Measurements from ENCODE around the gene REXO4. TPM values are rescaled to one million over a fixed set of nuclear protein-coding genes. Genes with fewer than 3 reads are reported as not detected.
A peak's percentile ranks its signal among the peaks of the same experiment; 100 is the strongest.

REXO4 gene
- total and polyA plus RNA-seq, 10 of the 15 experiments (the other 5 are each of a cell fraction or from before 2014, with no cell fraction given) = 2.7 to 43.9 (median 30.5) TPM

GRCh38 chr9:133375116-133375723, 42.6 kb downstream of the REXO4 start (continued):
- TF ChIP-seq POLR2AphosphoS5 (IDR thresholded peaks at IDR 0.05; ENCODE audit: low read length) = no peak
- no peak for TF ChIP-seq RB1 (IDR thresholded peaks at IDR 0.05; ENCODE audit: borderline replicate concordance)
- TF ChIP-seq SMC3 (IDR thresholded peaks at IDR 0.05; ENCODE audit: borderline replicate concordance, low read length) = no peak
- TF ChIP-seq SREBF2 (IDR thresholded peaks at IDR 0.05; ENCODE audit: low read length) = no peak
- no peak for TF ChIP-seq SRF (IDR thresholded peaks at IDR 0.05; ENCODE audit: low read depth in 2 of 2, low read length in 2 of 2)
- TF ChIP-seq CHD1 (IDR thresholded peaks at IDR 0.05; ENCODE audit: low read depth, low read length) = no peak
- TF ChIP-seq, protein P1, sequence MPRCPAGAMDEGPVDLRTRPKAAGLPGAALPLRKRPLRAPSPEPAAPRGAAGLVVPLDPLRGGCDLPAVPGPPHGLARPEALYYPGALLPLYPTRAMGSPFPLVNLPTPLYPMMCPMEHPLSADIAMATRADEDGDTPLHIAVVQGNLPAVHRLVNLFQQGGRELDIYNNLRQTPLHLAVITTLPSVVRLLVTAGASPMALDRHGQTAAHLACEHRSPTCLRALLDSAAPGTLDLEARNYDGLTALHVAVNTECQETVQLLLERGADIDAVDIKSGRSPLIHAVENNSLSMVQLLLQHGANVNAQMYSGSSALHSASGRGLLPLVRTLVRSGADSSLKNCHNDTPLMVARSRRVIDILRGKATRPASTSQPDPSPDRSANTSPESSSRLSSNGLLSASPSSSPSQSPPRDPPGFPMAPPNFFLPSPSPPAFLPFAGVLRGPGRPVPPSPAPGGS (IDR thresholded peaks at IDR 0.05; ENCODE audit: borderline replicate concordance, insufficient read depth, low read depth, low read length, poor library complexity, severe bottlenecking) = no peak
- no peak for TF ChIP-seq ZSCAN29 (IDR thresholded peaks at IDR 0.05)

- Histone ChIP-seq H3K4me3 (peak overlapping the region; percentile 97), H4K20me1 (ENCODE audit: control insufficient read depth, insufficient read depth) (peaks cover 16% of the 10 kb centered on the region), H2AFZ (ENCODE audit: control insufficient read depth, low read depth, low read length) (no peak overlapping the region), H3K9ac (ENCODE audit: control insufficient read depth, insufficient read depth, low read length) (peak overlapping the region; percentile 93), H3K79me2 (ENCODE audit: control insufficient read depth, insufficient read depth, low read length) (peaks cover 62% of the 10 kb centered on the region), H3K36me3 (ENCODE audit: control insufficient read depth in 2 of 2, insufficient read depth in 2 of 2, low read length in 1 of 2) (peaks cover 6 to 12% of the 10 kb centered on the region in 2 experiments; a peak in 3 of 4 replicates), H3K27ac (ENCODE audit: control insufficient read depth, insufficient read depth) (peak overlapping the region; percentile 78), H3K4me2 (ENCODE audit: control insufficient read depth, insufficient read depth) (peak overlapping the region; percentile 83), H3K9me3 (replicated peaks; ENCODE audit: control insufficient read depth, insufficient read depth, low read length) (no peaks in the 10 kb centered on the region; the same call in 2 of the 3 replicates), H3K4me1 (ENCODE audit: control insufficient read depth, insufficient read depth, low read length) (peaks cover 22% of the 10 kb centered on the region), H3K27me3 (replicated peaks in 1 of 2; ENCODE audit: control insufficient read depth in 2 of 2, insufficient read depth in 2 of 2, low read length in 1 of 2) (no peaks in the 10 kb centered on the region)
- ChIA-PET RAD21 (ENCODE audit: unreplicated experiment) (no interaction called here), CTCF (interaction anchor here (0.9 to 1.6 kb wide), 4 partner anchors 8 to 27 kb away, joined by 3 to 5 read pairs (median 4); partner anchors contain the start of genes MED22 and RPL7A), POLR2A (interaction anchor here (0.6 to 1.7 kb wide), 5 partner anchors 14 to 486 kb away, joined by 3 to 9 read pairs (median 3); partner anchors contain the start of genes MED22 and RPL7A), SMC1A (ENCODE audit: uncharacterized antibody, unreplicated experiment) (interaction anchor here (0.7 to 1.3 kb wide), 4 partner anchors 11 to 47 kb away, joined by 3 to 5 read pairs (median 4); partner anchors contain the start of genes MED22, RPL7A and SURF2)
- no peak for ATAC-seq
- DNase-seq (ENCODE audit: low read depth, low spot score) = no peak
- in situ Hi-C loops (cut with MboI) = no loop called here
- FAIRE-seq = no peak
- intact Hi-C loops (cut with micrococcal nuclease; ENCODE audit: unreplicated experiment) = loop anchor here (5.0 kb wide), 2 partner anchors 37 to 43 kb away; partner anchors contain the start of genes REXO4 and SURF6
- TF ChIP-seq PML (IDR thresholded peaks at IDR 0.05; ENCODE audit: low read length) = no peak
- no peak for TF ChIP-seq ZSCAN29 (IDR thresholded peaks at IDR 0.05)
- TF ChIP-seq ZNF207 (IDR thresholded peaks at IDR 0.05; ENCODE audit: borderline replicate concordance) = no peak
- TF ChIP-seq JUNB (IDR thresholded peaks at IDR 0.05) = peak; percentile 26; the same call in 1 of the 2 replicates
- TF ChIP-seq ZNF384 (IDR thresholded peaks at IDR 0.05; ENCODE audit: borderline replicate concordance, low read depth, low read length) = peak; percentile 8; the same call in 1 of the 2 replicates
- TSS peak; percentile 63 for BruUV-seq (replicated peaks)
- WGBS (ENCODE audit: insufficient coverage, insufficient replicate concordance, low lambda C conversion rate, missing lambda C conversion rate) = 2% methylated on average over 12 of the region's 12 CpGs
Measured at GRCh38 chr9:133374612-133375115, 43.1 kb downstream of the REXO4 start.

Measured in GM12878 (cell line).